ENCODE measurements around the gene SCAMP1. TPM values are rescaled to one million over a fixed set of nuclear protein-coding genes. Genes with fewer than 3 reads are reported as not detected.

SCAMP1 gene
- total RNA-seq, 2 experiments from 2014 or later = 18.0 to 41.1 TPM

GRCh38 chr5:78335976-78336375 lies 24.4 kb upstream of the SCAMP1 start:
- intact Hi-C loops (cut with micrococcal nuclease; ENCODE audit: unreplicated experiment) = no loop called here

GRCh38 chr5:78336698-78337097 lies 23.7 kb upstream of the SCAMP1 start:
- CTCF ChIA-PET (ENCODE audit: unreplicated experiment) = no interaction called here
- POLR2A ChIA-PET = no interaction called here
- Histone ChIP-seq H3K27ac (ENCODE audit: low read depth, low read length, poor library complexity, severe bottlenecking) (no peak overlapping the region), H3K4me2 (ENCODE audit: low read length) (no peak overlapping the region), H2AFZ (ENCODE audit: low read length) (no peak overlapping the region), H3K9me2 (ENCODE audit: insufficient read depth, low read length) (no peaks in the 10 kb centered on the region), H4K20me1 (ENCODE audit: insufficient read depth, low read length) (no peaks in the 10 kb centered on the region), H3K4me1 (ENCODE audit: insufficient read depth, low read length, poor library complexity, severe bottlenecking) (no peaks in the 10 kb centered on the region), H3K4me3 (ENCODE audit: low read depth, low read length, poor library complexity, severe bottlenecking) (no peak overlapping the region), H3K9me3 (ENCODE audit: low read length) (no peaks in the 10 kb centered on the region; the same call in 1 of the 2 replicates), H3K36me3 (ENCODE audit: insufficient read depth, low read length) (no peaks in the 10 kb centered on the region), H3K79me2 (ENCODE audit: insufficient read depth, low read depth, low read length) (no peaks in the 10 kb centered on the region)
- TF ChIP-seq CTCF (conservative IDR thresholded peaks at IDR 0.05; ENCODE audit: low read length) (no peak), EZH2phosphoT487 (IDR thresholded peaks at IDR 0.05; ENCODE audit: borderline replicate concordance, low read depth, low read length) (no peak)
- no TSS peak for BruUV-seq (replicated peaks)
- intact Hi-C loops (cut with micrococcal nuclease; ENCODE audit: unreplicated experiment) = no loop called here
- DNase-seq (ENCODE audit: low spot score) = no peak

More at GRCh38 chr5:78335976-78336375, 24.4 kb upstream of the SCAMP1 start:
- ChIA-PET CTCF (ENCODE audit: unreplicated experiment) (no interaction called here), POLR2A (no interaction called here)
- Histone ChIP-seq H3K4me1 (ENCODE audit: insufficient read depth, low read length, poor library complexity, severe bottlenecking) (no peaks in the 10 kb centered on the region), H3K4me2 (ENCODE audit: low read length) (no peak overlapping the region), H3K79me2 (ENCODE audit: insufficient read depth, low read depth, low read length) (no peaks in the 10 kb centered on the region), H3K4me3 (ENCODE audit: low read depth, low read length, poor library complexity, severe bottlenecking) (no peak overlapping the region), H3K9me3 (ENCODE audit: low read length) (no peaks in the 10 kb centered on the region; the same call in 1 of the 2 replicates), H3K27ac (ENCODE audit: low read depth, low read length, poor library complexity, severe bottlenecking) (no peak overlapping the region), H3K36me3 (ENCODE audit: insufficient read depth, low read length) (no peaks in the 10 kb centered on the region), H2AFZ (ENCODE audit: low read length) (no peak overlapping the region), H3K9me2 (ENCODE audit: insufficient read depth, low read length) (no peaks in the 10 kb centered on the region), H4K20me1 (ENCODE audit: insufficient read depth, low read length) (no peaks in the 10 kb centered on the region)
- no TSS peak for BruUV-seq (replicated peaks)
- TF ChIP-seq CTCF (conservative IDR thresholded peaks at IDR 0.05; ENCODE audit: low read length) (no peak), EZH2phosphoT487 (IDR thresholded peaks at IDR 0.05; ENCODE audit: borderline replicate concordance, low read depth, low read length) (no peak)
- no peak for DNase-seq (ENCODE audit: low spot score)

GRCh38 chr5:78339617-78340436 lies 20.6 kb upstream of the SCAMP1 start:
- BruUV-seq (replicated peaks) = no TSS peak
- no peaks in the 10 kb centered on the region for H3K36me3 ChIP-seq (ENCODE audit: insufficient read depth, low read length)
- no peak overlapping the region for H3K27ac ChIP-seq (ENCODE audit: low read depth, low read length, poor library complexity, severe bottlenecking)
- no peaks in the 10 kb centered on the region for H4K20me1 ChIP-seq (ENCODE audit: insufficient read depth, low read length)
- no peaks in the 10 kb centered on the region for H3K79me2 ChIP-seq (ENCODE audit: insufficient read depth, low read depth, low read length)
- intact Hi-C loops (cut with micrococcal nuclease; ENCODE audit: unreplicated experiment) = no loop called here
- no peak overlapping the region for H2AFZ ChIP-seq (ENCODE audit: low read length)
- TF ChIP-seq CTCF (conservative IDR thresholded peaks at IDR 0.05; ENCODE audit: low read length) (no peak), EZH2phosphoT487 (IDR thresholded peaks at IDR 0.05; ENCODE audit: borderline replicate concordance, low read depth, low read length) (no peak)
- H3K4me3 ChIP-seq (ENCODE audit: low read depth, low read length, poor library complexity, severe bottlenecking) = no peak overlapping the region
- ChIA-PET CTCF (ENCODE audit: unreplicated experiment) (no interaction called here), POLR2A (no interaction called here)
- no peaks in the 10 kb centered on the region for H3K4me1 ChIP-seq (ENCODE audit: insufficient read depth, low read length, poor library complexity, severe bottlenecking)
- no peaks in the 10 kb centered on the region; the same call in 1 of the 2 replicates for H3K9me3 ChIP-seq (ENCODE audit: low read length)
- no peak for DNase-seq (ENCODE audit: low spot score)
- H3K9me2 ChIP-seq (ENCODE audit: insufficient read depth, low read length) = no peaks in the 10 kb centered on the region
- H3K4me2 ChIP-seq (ENCODE audit: low read length) = no peak overlapping the region

All from OCI-LY7 (cell line).